Sigmoid colon (tissue), 3 donors: ENCODE measurements around the gene SLC51B.

ENCODE experiments used
- CTCF ChIP-seq, 4 experiments: fragments of 450-650 bp in 3 of 4; fragments of 200-600 bp in 1 of 4; IDR thresholded peaks; one replicate each; pipeline ENCODE4 v1.5.1; 2016 to 2019; ENCODE audit warnings: antibody characterized with exemption in 4 of 4, mild to moderate bottlenecking in 3 of 4, moderate library complexity in 2 of 4
- POLR2A ChIP-seq, 2 donors: fragments of 450-650 bp; IDR thresholded peaks; one replicate each; pipeline ENCODE4 v1.6.1; 2016; ENCODE audit warnings: antibody characterized with exemption in 2 of 2, mild to moderate bottlenecking in 2 of 2, moderate library complexity in 2 of 2

DNA sequence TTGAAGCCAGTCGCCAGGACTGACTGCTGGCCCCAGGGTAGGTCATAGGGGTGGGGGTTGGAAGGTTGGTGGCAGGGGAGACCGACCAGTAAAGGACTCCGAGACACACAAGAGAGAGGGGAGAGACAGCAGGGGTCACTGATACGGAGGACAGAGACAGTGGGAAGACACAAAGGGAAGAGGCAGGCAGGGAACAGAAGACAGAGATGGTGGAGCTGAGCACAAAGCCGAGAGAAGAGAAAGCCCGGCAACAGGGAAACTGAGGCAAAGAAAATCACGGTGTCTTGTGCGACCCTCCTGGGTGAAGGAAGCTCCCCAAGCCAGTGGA, 22.1 kb downstream of the SLC51B start:
- no peak for TF ChIP-seq POLR2A (IDR thresholded peaks at IDR 0.05)
- no peak for TF ChIP-seq CTCF (IDR thresholded peaks at IDR 0.05)
